ENCODE data around the gene CADM2.
"Not testable (repeated sequence)": the region's sequence is repeated elsewhere in the genome, so short reads cannot be mapped to it uniquely, and the experiment has no call there.

Gene CADM2

DNA sequence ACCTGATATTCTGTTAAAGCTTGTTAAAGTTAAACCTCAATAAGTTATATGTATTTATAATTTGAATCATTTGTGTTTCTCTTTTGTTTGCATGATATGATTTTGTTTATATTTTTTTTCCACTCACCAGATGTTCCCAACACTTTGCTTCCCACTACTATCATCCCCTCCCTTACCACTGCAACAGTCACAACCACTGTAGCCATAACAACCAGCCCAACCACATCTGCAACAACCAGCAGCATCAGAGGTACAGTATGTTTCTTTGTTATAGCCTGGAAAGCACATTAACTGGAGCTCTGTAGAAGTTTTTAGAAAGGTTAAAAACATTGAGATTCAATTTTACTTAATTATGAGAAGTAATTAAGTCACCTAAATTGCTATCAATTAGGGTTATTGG, 1020.2 kb downstream of the CADM2 start:
- CTCF ChIA-PET: no interaction called here
- no peak overlapping the region for H3K4me3 ChIP-seq (ENCODE audit: low read depth, low read length)
- TF ChIP-seq, protein P1, sequence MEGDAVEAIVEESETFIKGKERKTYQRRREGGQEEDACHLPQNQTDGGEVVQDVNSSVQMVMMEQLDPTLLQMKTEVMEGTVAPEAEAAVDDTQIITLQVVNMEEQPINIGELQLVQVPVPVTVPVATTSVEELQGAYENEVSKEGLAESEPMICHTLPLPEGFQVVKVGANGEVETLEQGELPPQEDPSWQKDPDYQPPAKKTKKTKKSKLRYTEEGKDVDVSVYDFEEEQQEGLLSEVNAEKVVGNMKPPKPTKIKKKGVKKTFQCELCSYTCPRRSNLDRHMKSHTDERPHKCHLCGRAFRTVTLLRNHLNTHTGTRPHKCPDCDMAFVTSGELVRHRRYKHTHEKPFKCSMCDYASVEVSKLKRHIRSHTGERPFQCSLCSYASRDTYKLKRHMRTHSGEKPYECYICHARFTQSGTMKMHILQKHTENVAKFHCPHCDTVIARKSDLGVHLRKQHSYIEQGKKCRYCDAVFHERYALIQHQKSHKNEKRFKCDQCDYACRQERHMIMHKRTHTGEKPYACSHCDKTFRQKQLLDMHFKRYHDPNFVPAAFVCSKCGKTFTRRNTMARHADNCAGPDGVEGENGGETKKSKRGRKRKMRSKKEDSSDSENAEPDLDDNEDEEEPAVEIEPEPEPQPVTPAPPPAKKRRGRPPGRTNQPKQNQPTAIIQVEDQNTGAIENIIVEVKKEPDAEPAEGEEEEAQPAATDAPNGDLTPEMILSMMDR (IDR thresholded peaks at IDR 0.05; ENCODE audit: insufficient read depth, low read length, missing control alignments): no peak

DNA sequence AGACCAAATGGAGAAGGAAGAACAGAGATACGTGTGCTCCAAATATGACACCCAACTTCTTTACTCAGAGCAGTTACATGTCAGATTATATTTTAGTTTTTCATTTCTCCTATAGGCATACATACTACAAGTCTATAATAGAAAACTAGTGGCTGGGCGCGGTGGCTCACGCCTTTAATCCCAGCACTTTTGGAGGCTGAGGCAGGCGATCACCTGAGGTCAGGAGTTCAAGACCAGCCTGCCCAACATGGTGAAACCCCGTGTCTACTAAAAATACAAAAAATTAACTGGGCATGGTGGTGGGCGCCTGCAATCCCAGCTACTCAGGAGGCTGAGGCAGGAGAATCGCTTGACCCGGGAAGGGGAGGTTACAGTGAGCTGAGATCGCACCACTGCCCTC, 1030.8 kb downstream of the CADM2 start:
- POLR2A ChIA-PET; DNase-seq (ENCODE audit: low read depth, low spot score); H3K4me3 ChIP-seq (ENCODE audit: low read depth, low read length); CTCF ChIA-PET: not testable (repeated sequence)

More for the DNA sequence above, 1020.2 kb downstream of the CADM2 start:
- POLR2A ChIA-PET: no interaction called here
- no peak for DNase-seq (ENCODE audit: low read depth, low spot score)

DNA sequence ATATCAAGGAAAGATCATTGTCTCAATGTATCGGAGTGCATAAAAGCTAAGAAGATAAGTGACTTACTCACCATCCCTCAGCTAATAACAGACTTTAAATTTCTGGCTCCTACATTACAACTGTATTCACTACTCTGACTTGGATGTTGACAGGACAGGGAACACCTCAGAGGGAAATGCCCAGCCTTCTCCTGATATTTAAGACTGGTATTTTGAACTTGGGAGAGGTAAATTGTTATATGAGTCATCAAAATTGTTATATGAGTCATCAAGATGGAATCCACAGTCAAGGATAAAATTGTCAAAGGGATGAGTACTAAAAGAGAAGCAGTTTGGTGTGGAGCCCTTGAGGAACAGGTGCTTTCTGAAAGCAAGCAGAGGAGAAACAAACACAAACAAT, 1070.8 kb downstream of the CADM2 start:
- POLR2A ChIA-PET: no interaction called here
- no peak overlapping the region for H3K4me3 ChIP-seq (ENCODE audit: low read depth, low read length)
- CTCF ChIA-PET: no interaction called here
- TF ChIP-seq, protein P1 (IDR thresholded peaks at IDR 0.05; ENCODE audit: insufficient read depth, low read length, missing control alignments): no peak
- DNase-seq (ENCODE audit: low read depth, low spot score): no peak

DNA sequence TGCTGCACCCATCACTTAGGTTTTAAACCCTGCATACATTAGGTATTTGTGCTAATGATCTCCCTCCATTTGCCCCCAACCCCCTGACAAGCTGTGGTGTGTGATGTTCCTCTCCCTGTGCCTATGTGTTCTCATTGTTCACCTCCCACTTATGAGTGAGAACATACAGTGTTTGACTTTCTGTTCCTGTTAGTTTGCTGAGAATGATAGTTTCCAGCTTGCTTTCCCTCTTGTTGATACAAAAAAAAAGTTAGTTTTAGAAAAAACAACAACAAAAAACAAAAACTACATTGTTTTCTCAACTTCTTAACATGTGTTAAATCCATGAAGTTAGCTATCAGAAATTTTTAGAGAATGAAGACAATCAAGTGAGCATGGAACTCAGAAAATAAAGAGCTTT, 1079.1 kb downstream of the CADM2 start:
- TF ChIP-seq, protein P1 (IDR thresholded peaks at IDR 0.05; ENCODE audit: insufficient read depth, low read length, missing control alignments): no peak
- DNase-seq (ENCODE audit: low read depth, low spot score): no peak
- no peak overlapping the region for H3K4me3 ChIP-seq (ENCODE audit: low read depth, low read length)
- CTCF ChIA-PET: no interaction called here
- POLR2A ChIA-PET: no interaction called here

DNA sequence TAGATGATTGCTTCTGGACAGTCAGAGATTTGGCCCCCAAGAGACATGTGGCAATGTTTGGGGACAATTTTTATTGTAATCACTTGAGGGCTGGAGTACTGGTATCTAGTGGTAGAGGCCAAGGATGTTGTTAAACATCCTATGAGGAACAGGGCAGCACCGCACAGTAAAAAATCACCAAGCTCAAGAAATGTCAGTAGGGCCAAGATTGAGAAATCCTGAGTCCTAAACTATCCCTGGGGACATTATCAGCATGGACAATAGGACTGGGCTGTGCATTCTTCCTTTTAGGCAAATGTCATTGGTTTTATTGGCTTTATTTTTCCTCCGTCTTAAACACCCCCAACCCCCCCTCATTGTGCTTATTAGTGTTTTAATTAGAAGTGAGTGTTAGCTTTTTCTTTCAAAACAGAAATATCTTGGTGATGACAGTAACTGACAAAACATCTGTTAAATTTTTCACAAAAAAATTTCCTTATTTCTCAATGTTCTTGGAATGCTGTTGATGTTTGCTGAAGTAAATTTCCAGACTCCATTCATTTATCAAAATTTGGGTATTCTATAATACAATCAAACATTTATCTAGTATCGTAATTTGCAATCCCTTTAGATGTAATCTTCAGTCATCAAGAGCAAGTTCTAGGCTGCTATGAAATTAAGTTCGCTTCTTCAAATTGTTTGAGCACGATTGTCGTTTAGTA, 1087.8 kb downstream of the CADM2 start:
- no peak overlapping the region for H3K4me3 ChIP-seq (ENCODE audit: low read depth, low read length)
- no peak for DNase-seq (ENCODE audit: low read depth, low spot score)
- TF ChIP-seq, protein P1 (IDR thresholded peaks at IDR 0.05; ENCODE audit: insufficient read depth, low read length, missing control alignments): no peak
- ChIA-PET POLR2A (no interaction called here), CTCF (no interaction called here)

DNA sequence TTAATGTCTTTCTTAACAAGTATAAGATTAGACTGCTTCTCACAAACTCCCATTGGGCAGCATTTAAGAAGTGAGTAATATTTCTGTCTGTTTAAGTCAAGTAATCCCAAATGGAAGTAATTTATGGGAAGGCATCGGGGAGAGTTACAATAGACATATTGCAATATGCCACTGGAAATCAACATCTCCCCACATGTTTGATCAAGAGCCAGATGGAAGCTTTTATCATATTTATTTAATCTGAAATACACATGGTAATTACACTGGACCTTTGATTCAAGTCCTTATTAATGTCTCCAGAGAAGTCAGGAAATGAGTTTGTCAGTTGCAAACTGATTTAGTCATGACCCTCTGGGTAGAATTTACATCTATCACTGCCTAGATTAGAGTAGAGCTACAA, 1088.4 kb downstream of the CADM2 start:
- no peak overlapping the region for H3K4me3 ChIP-seq (ENCODE audit: low read depth, low read length)
- CTCF ChIA-PET: no interaction called here
- POLR2A ChIA-PET: no interaction called here
- TF ChIP-seq, protein P1 (IDR thresholded peaks at IDR 0.05; ENCODE audit: insufficient read depth, low read length, missing control alignments): no peak
- no peak for DNase-seq (ENCODE audit: low read depth, low spot score)

DNA sequence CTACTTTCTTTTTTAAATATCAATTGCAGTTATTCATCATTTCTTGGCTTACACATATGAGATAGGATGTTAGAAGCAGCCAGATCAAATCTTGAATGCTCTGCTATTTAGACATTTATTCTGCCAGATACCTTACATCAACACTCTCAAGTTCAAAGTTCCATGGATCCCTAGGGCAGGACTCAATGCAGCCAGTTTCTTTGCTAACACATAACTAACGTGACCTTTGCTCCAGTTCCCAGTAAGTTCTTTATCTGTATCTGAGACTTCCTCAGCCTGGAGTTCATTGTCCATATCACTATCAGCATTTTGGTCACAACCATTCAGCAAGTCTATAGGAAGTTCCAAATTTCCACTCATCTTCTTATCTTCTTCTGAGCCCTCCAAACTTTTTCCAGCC, 1092.3 kb downstream of the CADM2 start:
- POLR2A ChIA-PET: no interaction called here
- TF ChIP-seq, protein P1 (IDR thresholded peaks at IDR 0.05; ENCODE audit: insufficient read depth, low read length, missing control alignments): no peak
- H3K4me3 ChIP-seq (ENCODE audit: low read depth, low read length): no peak overlapping the region
- CTCF ChIA-PET: no interaction called here
- no peak for DNase-seq (ENCODE audit: low read depth, low spot score)
